HG03139 (cell line): Measurements from ENCODE around the gene CSNK1G2.

Source experiments
- ATAC-seq: cut with Tn5 transposase; IDR thresholded peaks from one replicate; pipeline ENCODE4 v1.9.1; 2021; ENCODE audit not compliant: unreplicated experiment

Gene CSNK1G2

GRCh38 chr19:2014731-2015607 is 74.0 kb downstream of the CSNK1G2 start:
- ATAC-seq: no peak

DNA sequence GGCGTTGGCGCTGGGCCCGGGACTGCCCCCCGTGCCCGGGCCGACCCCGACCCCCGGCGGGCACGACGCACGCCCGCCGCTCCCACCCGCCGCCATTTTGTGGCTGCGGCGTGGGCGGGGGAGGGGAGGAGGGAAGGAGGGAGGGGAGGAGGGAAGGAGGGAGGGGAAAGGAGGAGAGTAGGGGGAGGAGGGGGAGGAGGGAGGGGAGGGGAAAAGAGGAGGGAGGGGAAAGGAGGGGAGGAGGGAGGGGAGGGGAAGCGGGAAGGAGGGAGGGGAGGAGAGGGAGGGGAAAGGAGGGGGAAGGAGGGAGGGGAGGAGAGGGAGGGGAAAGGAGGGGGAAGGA is 74.6 kb downstream of the CSNK1G2 start, which contains the start of gene BTBD2:
BTBD2 (minus strand) TSS at position 107 of the 343 bp plus-strand sequence; CDS start at position 96, 11 bp downstream.
- no peak for ATAC-seq

DNA sequence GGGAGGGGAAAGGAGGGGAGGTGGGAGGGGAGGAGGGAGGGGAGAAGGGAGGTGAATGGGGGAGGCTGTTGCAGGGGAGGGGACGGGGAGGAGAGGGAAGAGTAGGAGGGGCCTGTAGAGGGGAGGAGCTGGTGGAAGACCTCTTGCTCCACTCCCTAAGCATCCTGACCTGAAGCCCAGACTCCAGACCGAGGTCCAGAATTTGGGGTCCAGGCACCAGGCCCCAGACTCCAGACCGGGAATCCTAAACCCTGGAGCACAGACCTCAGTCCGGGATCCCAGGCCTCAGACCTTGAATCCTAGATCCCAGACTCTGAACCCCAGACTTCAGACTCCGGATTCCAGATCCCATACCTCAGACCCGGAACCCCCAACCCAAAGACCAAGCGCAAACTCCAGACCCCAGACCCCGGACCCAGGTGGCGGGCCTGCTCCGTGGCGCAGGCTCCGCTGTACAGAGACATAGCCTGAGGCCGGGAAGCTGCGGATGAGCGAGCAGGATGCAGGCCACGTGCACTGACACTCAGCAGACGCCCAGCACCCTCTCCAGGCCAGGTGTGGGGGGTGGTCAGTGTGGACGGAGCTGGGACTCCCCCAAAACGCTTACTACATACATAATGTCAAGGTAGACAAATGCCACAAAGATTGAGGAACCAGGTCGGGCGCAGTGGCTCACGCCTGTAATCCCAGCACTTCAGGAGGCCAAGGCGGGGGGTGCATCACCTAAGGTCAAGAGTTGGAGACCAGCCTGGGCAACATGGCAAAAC is 75.3 kb downstream of the CSNK1G2 start:
- no peak for ATAC-seq

DNA sequence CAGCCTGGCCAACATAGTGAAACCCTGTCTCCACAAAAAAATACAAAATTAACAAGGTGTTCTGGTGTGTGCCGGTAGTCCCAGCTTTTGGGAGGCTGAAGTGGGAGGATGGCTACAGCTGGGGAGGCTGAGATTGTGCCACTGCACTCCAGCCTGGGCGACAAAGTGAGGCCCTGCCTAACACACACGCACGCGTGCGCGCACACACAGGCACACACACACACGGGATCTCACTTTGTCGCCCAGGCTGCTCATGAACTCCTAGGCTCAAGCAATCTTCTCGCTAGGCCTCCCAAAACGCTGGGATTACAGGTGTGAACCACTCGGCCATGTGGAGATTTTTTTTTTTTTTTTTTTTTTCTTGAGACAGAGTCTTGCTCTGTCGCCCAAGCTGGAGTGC is 77.8 kb downstream of the CSNK1G2 start:
- no peak for ATAC-seq

- ATAC-seq: no peak
Observed at GRCh38 chr19:2021453-2022140, 80.6 kb downstream of the CSNK1G2 start.

DNA sequence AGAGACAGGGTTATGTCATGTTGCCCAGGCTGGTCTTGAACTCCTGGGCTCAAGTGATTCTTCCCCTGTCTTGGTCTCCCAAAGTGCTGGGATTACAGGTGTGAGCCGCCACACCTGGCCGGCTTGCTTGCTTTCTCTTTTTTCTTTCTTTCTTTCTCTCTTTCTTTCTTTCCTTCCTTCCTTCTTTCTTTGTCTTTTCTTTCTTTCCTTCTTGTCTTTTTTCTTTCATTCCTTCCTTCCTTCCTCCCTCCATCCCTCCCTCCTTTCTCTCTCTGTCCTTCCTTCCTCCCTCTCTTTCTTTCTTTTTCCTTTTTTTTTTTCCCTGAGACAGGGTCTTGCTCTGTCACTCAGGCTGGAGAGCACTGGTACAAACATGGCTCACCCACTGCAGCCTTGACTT is 81.3 kb downstream of the CSNK1G2 start:
- ATAC-seq: no peak

- ATAC-seq: no peak
Observed at GRCh38 chr19:2026770-2027169, 85.8 kb downstream of the CSNK1G2 start.

- ATAC-seq: no peak
Observed at GRCh38 chr19:2027361-2027760, 86.4 kb downstream of the CSNK1G2 start.
